ENCODE results near the gene PCNT. TPM values are rescaled to one million over a fixed set of nuclear protein-coding genes. Genes with fewer than 3 reads are reported as not detected.

The PCNT gene
- total RNA-seq, 1 donor from 2014 or later = 14.0 TPM

- peak in 1 of 2 donors; percentile 30 for DNase-seq (ENCODE audit: low read depth in 2 of 2)
Measured at GRCh38 chr21:46329796-46330195, 5.8 kb downstream of the PCNT start.

- DNase-seq (ENCODE audit: low read depth in 2 of 2) = no peak
Measured at GRCh38 chr21:46334351-46335140, 10.6 kb downstream of the PCNT start.

- no peak for DNase-seq (ENCODE audit: low read depth in 2 of 2)
Measured at GRCh38 chr21:46336603-46337002, 12.6 kb downstream of the PCNT start.

GRCh38 chr21:46340998-46341397, 17.0 kb downstream of the PCNT start:
- no peak for DNase-seq (ENCODE audit: low read depth in 2 of 2)

- no peak for DNase-seq (ENCODE audit: low read depth in 2 of 2)
Measured at GRCh38 chr21:46344219-46344915, 20.4 kb downstream of the PCNT start.

- no peak for DNase-seq (ENCODE audit: low read depth in 2 of 2)
Measured at GRCh38 chr21:46345861-46346260, 21.9 kb downstream of the PCNT start.

- DNase-seq (ENCODE audit: low read depth in 2 of 2) = no peak
Measured at GRCh38 chr21:46346296-46347202, 22.6 kb downstream of the PCNT start.

GRCh38 chr21:46347203-46347550, 23.2 kb downstream of the PCNT start:
- peak in 1 of 2 donors; percentile 51 for DNase-seq (ENCODE audit: low read depth in 2 of 2)

- no peak for DNase-seq (ENCODE audit: low read depth in 2 of 2)
Measured at GRCh38 chr21:46347791-46348381, 23.9 kb downstream of the PCNT start.

- no peak for DNase-seq (ENCODE audit: low read depth in 2 of 2)
Measured at GRCh38 chr21:46349134-46349760, 25.3 kb downstream of the PCNT start.

- DNase-seq (ENCODE audit: low read depth in 2 of 2) = no peak
Measured at GRCh38 chr21:46350571-46350970, 26.6 kb downstream of the PCNT start.

GRCh38 chr21:46350981-46351380, 27.0 kb downstream of the PCNT start:
- no peak for DNase-seq (ENCODE audit: low read depth in 2 of 2)

- no peak for DNase-seq (ENCODE audit: low read depth in 2 of 2)
Measured at GRCh38 chr21:46351476-46352163, 27.7 kb downstream of the PCNT start.

- no peak for DNase-seq (ENCODE audit: low read depth in 2 of 2)
Measured at GRCh38 chr21:46352164-46352515, 28.2 kb downstream of the PCNT start.

- no peak for DNase-seq (ENCODE audit: low read depth in 2 of 2)
Measured at GRCh38 chr21:46352913-46353312, 29.0 kb downstream of the PCNT start.

- DNase-seq (ENCODE audit: low read depth in 2 of 2) = no peak
Measured at GRCh38 chr21:46354046-46354445, 30.1 kb downstream of the PCNT start.

GRCh38 chr21:46354518-46354917, 30.6 kb downstream of the PCNT start:
- DNase-seq (ENCODE audit: low read depth in 2 of 2) = no peak

GRCh38 chr21:46355161-46356004, 31.4 kb downstream of the PCNT start:
- DNase-seq (ENCODE audit: low read depth in 2 of 2) = no peak

- DNase-seq (ENCODE audit: low read depth in 2 of 2) = no peak
Measured at GRCh38 chr21:46356005-46356338, 32.0 kb downstream of the PCNT start.
